HepG2 (cell line): ENCODE results near the gene ALG11. TPM values are rescaled to one million over a fixed set of nuclear protein-coding genes. Genes with fewer than 3 reads are reported as not detected.
A peak's percentile ranks its signal among the peaks of the same experiment; 100 is the strongest.

Experiments
- AGO2 ChIP-seq: fragments of 200-400 bp; formaldehyde crosslinking; optimal IDR thresholded peaks from 2 replicates; pipeline ENCODE3; 2017; ENCODE audit warnings: mild to moderate bottlenecking, low read depth, low read length, moderate library complexity
- ELK4 ChIP-seq: sonication (generic); formaldehyde crosslinking; IDR thresholded peaks from 2 replicates; pipeline ENCODE4 v1.9.0; 2021; ENCODE audit warnings: missing genetic modification reagents, borderline replicate concordance
- GATAD2A ChIP-seq: IDR thresholded peaks from 2 replicates; pipeline ENCODE4 v1.6.1; 2016
- HMG20A ChIP-seq: IDR thresholded peaks from 2 replicates; pipeline ENCODE4 v1.6.1; 2016; ENCODE audit warnings: borderline replicate concordance
- HNF4G ChIP-seq, 2 experiments: sonication (generic) in 1 of 2; formaldehyde crosslinking in 1 of 2; IDR thresholded peaks; 2 replicates each; pipeline versions ENCODE4 v1.4.0 to v1.6.1; 2011 to 2020; ENCODE audit warnings: borderline replicate concordance in 2 of 2, low read depth in 2 of 2, mild to moderate bottlenecking in 2 of 2, low read length in 1 of 2, missing genetic modification reagents in 1 of 2, moderate library complexity in 1 of 2
- KDM5B ChIP-seq: sonication (generic); formaldehyde crosslinking; IDR thresholded peaks from 2 replicates; pipeline ENCODE4 v1.4.0; 2020; ENCODE audit warnings: missing genetic modification reagents, mild to moderate bottlenecking, borderline replicate concordance
- RARA ChIP-seq: IDR thresholded peaks from 2 replicates; pipeline ENCODE4 v1.6.1; 2016; ENCODE audit warnings: missing genetic modification reagents, missing compliant biosample characterization
- RBFOX2 ChIP-seq: fragments of 200-400 bp; formaldehyde crosslinking; IDR thresholded peaks from 2 replicates; pipeline ENCODE4 v1.6.1; 2017; ENCODE audit warnings: low read depth, mild to moderate bottlenecking, low read length
- RFX5 ChIP-seq: IDR thresholded peaks from 2 replicates; pipeline ENCODE4 v1.6.1; 2011; ENCODE audit warnings: low read depth, low read length, improper control_type of control experiment
- SMC3 ChIP-seq: IDR thresholded peaks from 2 replicates; pipeline ENCODE4 v1.6.1; 2011; ENCODE audit warnings: low read length, improper control_type of control experiment
- ZBTB26 ChIP-seq: IDR thresholded peaks from 2 replicates; pipeline ENCODE4 v1.6.1; 2016; ENCODE audit warnings: missing compliant biosample characterization, missing genetic modification reagents, borderline replicate concordance
- ZNF598 ChIP-seq: sonication (generic); formaldehyde crosslinking; IDR thresholded peaks from 2 replicates; pipeline ENCODE4 v1.5.1; 2020; ENCODE audit warnings: mild to moderate bottlenecking, missing genetic modification reagents, borderline replicate concordance
- ZNF839 ChIP-seq: sonication (generic); formaldehyde crosslinking; IDR thresholded peaks from 2 replicates; pipeline ENCODE4 v1.4.0; 2020; ENCODE audit warnings: missing genetic modification reagents, mild to moderate bottlenecking, borderline replicate concordance
- ZSCAN29 ChIP-seq: sonication (generic); formaldehyde crosslinking; conservative IDR thresholded peaks from 2 replicates; pipeline ENCODE4 v1.4.0; 2020; ENCODE audit warnings: mild to moderate bottlenecking, missing genetic modification reagents
- ZSCAN30 ChIP-seq: sonication (generic); formaldehyde crosslinking; IDR thresholded peaks from 2 replicates; pipeline ENCODE4 v1.5.0; 2020; ENCODE audit warnings: mild to moderate bottlenecking, missing genetic modification reagents
- polyA plus RNA-seq, 8 experiments: library from polyadenylated mRNA; depleted of rRNA in 3 of 8; stranded (reverse) in 7 of 8; unstranded in 1 of 8; fragments of >200 nt; fragmentation: Illumina TruSeq in 4 of 8; extraction: Trizol in 4 of 8; gene quantifications; 2 replicates each; pipeline versions ENCODE4 v1.2.1 to v1.2.3, GENCODE V29; 2011 to 2016; ENCODE audit warnings: low read depth in 4 of 8, missing spikeins in 1 of 8, mixed read lengths in 1 of 8; ENCODE audit not compliant: insufficient read depth in 1 of 8
- total RNA-seq, 5 experiments: library from RNA; depleted of rRNA; stranded (reverse); fragments of >200 nt; fragmentation: Illumina TruSeq; extraction: Trizol; gene quantifications; 2 replicates each; pipeline ENCODE4 v1.2.3, GENCODE V29; 2016; ENCODE audit warnings: low read depth in 1 of 5
- TF ChIP-seq, protein P1 (sequence below): sonication (generic); formaldehyde crosslinking; IDR thresholded peaks from 2 replicates; pipeline ENCODE4 v1.5.1; 2020; ENCODE audit warnings: missing genetic modification reagents, mild to moderate bottlenecking, borderline replicate concordance
- TF ChIP-seq, protein P2 (sequence below): sonication (generic); formaldehyde crosslinking; IDR thresholded peaks from 2 replicates; pipeline ENCODE4 v1.8.0; 2022; ENCODE audit warnings: missing genetic modification reagents, low read depth, mild to moderate bottlenecking, borderline replicate concordance
- TF ChIP-seq, protein P3 (sequence below): sonication (generic); formaldehyde crosslinking; IDR thresholded peaks from 2 replicates; pipeline ENCODE4 v1.4.0; 2020; ENCODE audit warnings: missing genetic modification reagents, borderline replicate concordance

ALG11 gene
- total and polyA plus RNA-seq, 2 of the 13 experiments (the other 11 are each of a cell fraction or from before 2014, with no cell fraction given) = 14.7 to 27.9 TPM

- TF ChIP-seq ZSCAN30 (CRISPR knock-in tag) = no peak
- no peak for TF ChIP-seq KDM5B
- TF ChIP-seq ZBTB26 (CRISPR knock-in tag) = peak; percentile 80; the same call in 1 of the 2 replicates
- TF ChIP-seq, protein P1, sequence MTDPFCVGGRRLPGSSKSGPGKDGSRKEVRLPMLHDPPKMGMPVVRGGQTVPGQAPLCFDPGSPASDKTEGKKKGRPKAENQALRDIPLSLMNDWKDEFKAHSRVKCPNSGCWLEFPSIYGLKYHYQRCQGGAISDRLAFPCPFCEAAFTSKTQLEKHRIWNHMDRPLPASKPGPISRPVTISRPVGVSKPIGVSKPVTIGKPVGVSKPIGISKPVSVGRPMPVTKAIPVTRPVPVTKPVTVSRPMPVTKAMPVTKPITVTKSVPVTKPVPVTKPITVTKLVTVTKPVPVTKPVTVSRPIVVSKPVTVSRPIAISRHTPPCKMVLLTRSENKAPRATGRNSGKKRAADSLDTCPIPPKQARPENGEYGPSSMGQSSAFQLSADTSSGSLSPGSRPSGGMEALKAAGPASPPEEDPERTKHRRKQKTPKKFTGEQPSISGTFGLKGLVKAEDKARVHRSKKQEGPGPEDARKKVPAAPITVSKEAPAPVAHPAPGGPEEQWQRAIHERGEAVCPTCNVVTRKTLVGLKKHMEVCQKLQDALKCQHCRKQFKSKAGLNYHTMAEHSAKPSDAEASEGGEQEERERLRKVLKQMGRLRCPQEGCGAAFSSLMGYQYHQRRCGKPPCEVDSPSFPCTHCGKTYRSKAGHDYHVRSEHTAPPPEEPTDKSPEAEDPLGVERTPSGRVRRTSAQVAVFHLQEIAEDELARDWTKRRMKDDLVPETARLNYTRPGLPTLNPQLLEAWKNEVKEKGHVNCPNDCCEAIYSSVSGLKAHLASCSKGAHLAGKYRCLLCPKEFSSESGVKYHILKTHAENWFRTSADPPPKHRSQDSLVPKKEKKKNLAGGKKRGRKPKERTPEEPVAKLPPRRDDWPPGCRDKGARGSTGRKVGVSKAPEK (CRISPR knock-in tag) = no peak
- no peak for TF ChIP-seq ZNF598 (CRISPR knock-in tag)
- TF ChIP-seq ELK4 (CRISPR knock-in tag) = no peak
- TF ChIP-seq ZNF839 (CRISPR knock-in tag) = no peak
- no peak for TF ChIP-seq RFX5
- no peak for TF ChIP-seq HMG20A (CRISPR knock-in tag)
- TF ChIP-seq ZSCAN29 (CRISPR knock-in tag) = no peak
- TF ChIP-seq, protein P2, sequence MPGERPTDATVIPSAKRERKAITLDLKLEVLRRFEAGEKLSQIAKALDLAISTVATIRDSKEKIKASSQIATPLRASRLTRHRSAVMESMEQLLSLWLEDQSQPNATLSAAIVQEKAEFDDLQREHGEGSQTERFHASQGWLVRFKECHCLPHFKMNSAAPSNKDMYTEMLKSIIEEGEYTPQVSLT (CRISPR knock-in tag) = no peak
- TF ChIP-seq, protein P3, sequence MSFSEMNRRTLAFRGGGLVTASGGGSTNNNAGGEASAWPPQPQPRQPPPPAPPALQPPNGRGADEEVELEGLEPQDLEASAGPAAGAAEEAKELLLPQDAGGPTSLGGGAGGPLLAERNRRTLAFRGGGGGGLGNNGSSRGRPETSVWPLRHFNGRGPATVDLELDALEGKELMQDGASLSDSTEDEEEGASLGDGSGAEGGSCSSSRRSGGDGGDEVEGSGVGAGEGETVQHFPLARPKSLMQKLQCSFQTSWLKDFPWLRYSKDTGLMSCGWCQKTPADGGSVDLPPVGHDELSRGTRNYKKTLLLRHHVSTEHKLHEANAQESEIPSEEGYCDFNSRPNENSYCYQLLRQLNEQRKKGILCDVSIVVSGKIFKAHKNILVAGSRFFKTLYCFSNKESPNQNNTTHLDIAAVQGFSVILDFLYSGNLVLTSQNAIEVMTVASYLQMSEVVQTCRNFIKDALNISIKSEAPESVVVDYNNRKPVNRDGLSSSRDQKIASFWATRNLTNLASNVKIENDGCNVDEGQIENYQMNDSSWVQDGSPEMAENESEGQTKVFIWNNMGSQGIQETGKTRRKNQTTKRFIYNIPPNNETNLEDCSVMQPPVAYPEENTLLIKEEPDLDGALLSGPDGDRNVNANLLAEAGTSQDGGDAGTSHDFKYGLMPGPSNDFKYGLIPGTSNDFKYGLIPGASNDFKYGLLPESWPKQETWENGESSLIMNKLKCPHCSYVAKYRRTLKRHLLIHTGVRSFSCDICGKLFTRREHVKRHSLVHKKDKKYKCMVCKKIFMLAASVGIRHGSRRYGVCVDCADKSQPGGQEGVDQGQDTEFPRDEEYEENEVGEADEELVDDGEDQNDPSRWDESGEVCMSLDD (CRISPR knock-in tag) = no peak
- no peak for TF ChIP-seq AGO2
- TF ChIP-seq GATAD2A = peak; percentile 76
- TF ChIP-seq SMC3 = no peak; the same call in 1 of the 2 replicates
- no peak for TF ChIP-seq RBFOX2
- peak; percentile 61; the same call in 1 of the 2 replicates for TF ChIP-seq HNF4G (IDR thresholded peaks at IDR 0.05; ENCODE audit: borderline replicate concordance, low read depth, low read length)
- no peak for TF ChIP-seq HNF4G (CRISPR knock-in tag; IDR thresholded peaks at IDR 0.05; ENCODE audit: borderline replicate concordance, low read depth)
- TF ChIP-seq RARA (CRISPR knock-in tag) = peak; percentile 26; the same call in 1 of the 2 replicates
These were observed 33.2 kb upstream of the ALG11 start (continued) for GRCh38 chr13:51978796-51979556.
